ENCODE results near the gene GRPEL2. TPM values are rescaled to one million over a fixed set of nuclear protein-coding genes. Genes with fewer than 3 reads are reported as not detected.
"Not testable (repeated sequence)": the region's sequence is repeated elsewhere in the genome, so short reads cannot be mapped to it uniquely, and the experiment has no call there.

The GRPEL2 gene
- total and polyA plus RNA-seq, 2 donors (not counting 3 experiments of a cell fraction or from before 2014, with no cell fraction given), result 7.6 to 32.5 TPM

GRCh38 chr5:149389552-149390495 is 44.5 kb downstream of the GRPEL2 start:
- DNase-seq (ENCODE audit: low read depth, low spot score) (no peak), FAIRE-seq (no peak)
- Histone ChIP-seq H3K4me1 (ENCODE audit: control insufficient read depth, extremely low read depth, insufficient read depth, low read length) (no peaks in the 10 kb centered on the region), H3K4me2 (ENCODE audit: insufficient read depth, low read length) (no peak overlapping the region), H3K27me3 (ENCODE audit: control insufficient read depth in 2 of 2, insufficient read depth in 2 of 2, low read length in 2 of 2) (no peaks in the 10 kb centered on the region), H2AFZ (ENCODE audit: low read depth, low read length) (no peak overlapping the region), H3K4me3 (replicated peaks in 1 of 3; ENCODE audit: insufficient read depth in 1 of 3, low read depth in 1 of 3, low read length in 3 of 3) (no peak overlapping the region), H4K20me1 (replicated peaks; ENCODE audit: control insufficient read depth, extremely low read depth, insufficient read depth, low read length) (no peaks in the 10 kb centered on the region), H3K9ac (replicated peaks; ENCODE audit: extremely low read depth, insufficient read depth, low read length) (no peak overlapping the region), H3K27ac (ENCODE audit: insufficient read depth, low read depth, low read length) (no peak overlapping the region), H3K79me2 (ENCODE audit: control insufficient read depth, insufficient read depth, low read length) (no peaks in the 10 kb centered on the region), H3K9me3 (replicated peaks; ENCODE audit: control insufficient read depth, insufficient read depth, low read length) (no peaks in the 10 kb centered on the region), H3K36me3 (ENCODE audit: control insufficient read depth in 2 of 2, extremely low read depth in 1 of 2, insufficient read depth in 2 of 2, low read length in 2 of 2) (no peaks in the 10 kb centered on the region), H3K9me1 (replicated peaks; ENCODE audit: control insufficient read depth, extremely low read depth, insufficient read depth, low read length) (no peaks in the 10 kb centered on the region)
- intact Hi-C loops (cut with micrococcal nuclease) (no loop called here), dilution Hi-C loops (cut with MboI; ENCODE audit: extremely low pct_ligation_motif_present, low sequenced_read_pairs) (no loop called here)
- ChIA-PET CTCF (interaction anchor here (1.0 to 1.8 kb wide), 4 partner anchors 11 to 228 kb away, joined by 3 to 6 read pairs (median 4); no protein-coding TSS in a partner anchor), POLR2A (no interaction called here)
- BruUV-seq (replicated peaks), result no TSS peak
- TF ChIP-seq POLR2AphosphoS5 (IDR thresholded peaks at IDR 0.05; ENCODE audit: insufficient read depth, low read depth, low read length), result no peak

GRCh38 chr5:149391076-149391475 is 45.8 kb downstream of the GRPEL2 start:
- DNase-seq (ENCODE audit: low read depth, low spot score); H2AFZ ChIP-seq (ENCODE audit: low read depth, low read length); POLR2A ChIA-PET; intact Hi-C loops (cut with micrococcal nuclease); H3K9me1 ChIP-seq (replicated peaks; ENCODE audit: control insufficient read depth, extremely low read depth, insufficient read depth, low read length); H3K27ac ChIP-seq (ENCODE audit: insufficient read depth, low read depth, low read length); H3K27me3 ChIP-seq (ENCODE audit: control insufficient read depth in 2 of 2, insufficient read depth in 2 of 2, low read length in 2 of 2); H3K9me3 ChIP-seq (replicated peaks; ENCODE audit: control insufficient read depth, insufficient read depth, low read length); dilution Hi-C loops (cut with MboI; ENCODE audit: extremely low pct_ligation_motif_present, low sequenced_read_pairs); H3K79me2 ChIP-seq (ENCODE audit: control insufficient read depth, insufficient read depth, low read length); H3K4me2 ChIP-seq (ENCODE audit: insufficient read depth, low read length); H3K36me3 ChIP-seq (ENCODE audit: control insufficient read depth in 2 of 2, extremely low read depth in 1 of 2, insufficient read depth in 2 of 2, low read length in 2 of 2); H3K4me3 ChIP-seq (replicated peaks in 1 of 3; ENCODE audit: insufficient read depth in 1 of 3, low read depth in 1 of 3, low read length in 3 of 3); FAIRE-seq; BruUV-seq (replicated peaks); H3K9ac ChIP-seq (replicated peaks; ENCODE audit: extremely low read depth, insufficient read depth, low read length); H4K20me1 ChIP-seq (replicated peaks; ENCODE audit: control insufficient read depth, extremely low read depth, insufficient read depth, low read length); H3K4me1 ChIP-seq (ENCODE audit: control insufficient read depth, extremely low read depth, insufficient read depth, low read length): not testable (repeated sequence)
- CTCF ChIA-PET, result interaction anchor here (0.9 kb wide), 1 partner anchor 16 kb away, joined by 3 read pairs; no protein-coding TSS in a partner anchor
